Thymus (tissue), 11 donors: ENCODE data around the gene NOP56. TPM values are rescaled to one million over a fixed set of nuclear protein-coding genes. Genes with fewer than 3 reads are reported as not detected.

ENCODE experiments used
- DNase-seq, 9 donors: peaks; one replicate each; pipeline ENCODE4 v3.0.0-alpha.2; 2013; ENCODE audit warnings: low spot score in 9 of 9, low read depth in 6 of 9, missing footprints in 1 of 9
- H3K27ac ChIP-seq, 2 donors: one replicate each; pipeline ENCODE4 v1.5.1; 2013; ENCODE audit warnings: control low read depth in 1 of 2, low read depth in 1 of 2, low read length in 1 of 2, mild to moderate bottlenecking in 1 of 2, moderate library complexity in 1 of 2
- H3K27me3 ChIP-seq, 2 donors: one replicate each; pipeline ENCODE4 v1.5.1; 2013; ENCODE audit warnings: low read length in 1 of 2; ENCODE audit not compliant: control insufficient read depth in 2 of 2, insufficient read depth in 1 of 2
- H3K36me3 ChIP-seq, 2 donors: one replicate each; pipeline ENCODE4 v1.5.1; 2013; ENCODE audit warnings: low read length in 1 of 2, mild to moderate bottlenecking in 1 of 2, moderate library complexity in 1 of 2; ENCODE audit not compliant: control insufficient read depth in 2 of 2, insufficient read depth in 2 of 2
- H3K4me1 ChIP-seq, 2 donors: one replicate each; pipeline ENCODE4 v1.5.1; 2013; ENCODE audit warnings: low read length in 2 of 2; ENCODE audit not compliant: control insufficient read depth in 2 of 2, insufficient read depth in 2 of 2
- H3K4me3 ChIP-seq, 2 donors: one replicate each; pipeline ENCODE4 v1.5.1; 2013; ENCODE audit warnings: low read length in 2 of 2, control low read depth in 1 of 2, mild to moderate bottlenecking in 1 of 2
- H3K9me3 ChIP-seq, 2 donors: one replicate each; pipeline ENCODE4 v1.5.1; 2013; ENCODE audit warnings: low read length in 1 of 2, mild to moderate bottlenecking in 1 of 2; ENCODE audit not compliant: control insufficient read depth in 2 of 2, insufficient read depth in 1 of 2
- WGBS: extraction: QIAGEN DNeasy Blood & Tissue Kit; methylation state at CpG from one replicate; pipeline ENCODE4 v1.1.7; 2013; 5-methylcytosine and 5-hydroxymethylcytosine counted together
- polyA plus RNA-seq: library from polyadenylated mRNA; stranded (reverse); fragments of 200-250 nt; gene quantifications from one replicate; pipeline ENCODE4 v1.2.3, GENCODE V29; 2013
- total RNA-seq: library from RNA; stranded (reverse); fragments of 120-200 nt; gene quantifications from one replicate; pipeline ENCODE4 v1.2.4, GENCODE V29; 2013
- donor health status: healthy.

Gene NOP56
- total and polyA plus RNA-seq, 2 donors, result 152 to 236 TPM

- H3K27ac ChIP-seq, result no peak overlapping the region
- no peak overlapping the region for H3K4me3 ChIP-seq
- WGBS, result 85% methylated on average over 6 of the region's 6 CpGs
- no peaks in the 10 kb centered on the region for H3K27me3 ChIP-seq
- H3K9me3 ChIP-seq, result no peaks in the 10 kb centered on the region
- no peak for DNase-seq
- H3K4me1 ChIP-seq, result no peaks in the 10 kb centered on the region
- no peaks in the 10 kb centered on the region for H3K36me3 ChIP-seq
Observed at GRCh38 chr20:2610941-2611720, 41.3 kb upstream of the NOP56 start.

GRCh38 chr20:2612073-2612472 lies 40.4 kb upstream of the NOP56 start:
- Histone ChIP-seq H3K4me1 (no peaks in the 10 kb centered on the region), H3K27me3 (peaks cover 0 to 4% of the 10 kb centered on the region in 2 donors), H3K9me3 (no peaks in the 10 kb centered on the region), H3K27ac (no peak overlapping the region), H3K36me3 (no peaks in the 10 kb centered on the region), H3K4me3 (no peak overlapping the region)
- DNase-seq, result no peak
- 94% methylated on average over 3 of the region's 3 CpGs for WGBS

GRCh38 chr20:2616634-2617033 lies 35.8 kb upstream of the NOP56 start:
- Histone ChIP-seq H3K4me3 (no peak overlapping the region), H3K36me3 (no peaks in the 10 kb centered on the region), H3K9me3 (no peaks in the 10 kb centered on the region), H3K4me1 (no peaks in the 10 kb centered on the region), H3K27me3 (peaks cover 0 to 8% of the 10 kb centered on the region in 2 donors), H3K27ac (no peak overlapping the region)
- no peak for DNase-seq
- 87% methylated on average over 9 of the region's 9 CpGs for WGBS

GRCh38 chr20:2617099-2617714 lies 35.2 kb upstream of the NOP56 start:
- H3K27ac ChIP-seq, result no peak overlapping the region
- 87% methylated on average over 16 of the region's 16 CpGs for WGBS
- H3K9me3 ChIP-seq, result no peaks in the 10 kb centered on the region
- H3K4me1 ChIP-seq, result no peaks in the 10 kb centered on the region
- no peak for DNase-seq
- H3K27me3 ChIP-seq, result peaks cover 0 to 8% of the 10 kb centered on the region in 2 donors
- no peak overlapping the region for H3K4me3 ChIP-seq
- H3K36me3 ChIP-seq, result no peaks in the 10 kb centered on the region

- DNase-seq, result no peak
- H3K4me1 ChIP-seq, result no peaks in the 10 kb centered on the region
- H3K4me3 ChIP-seq, result no peak overlapping the region
- WGBS, result 89% methylated on average over 6 of the region's 6 CpGs
- H3K36me3 ChIP-seq, result no peaks in the 10 kb centered on the region
- no peak overlapping the region for H3K27ac ChIP-seq
- H3K27me3 ChIP-seq, result peaks cover 0 to 8% of the 10 kb centered on the region in 2 donors
- no peaks in the 10 kb centered on the region for H3K9me3 ChIP-seq
Observed at GRCh38 chr20:2618815-2619214, 33.6 kb upstream of the NOP56 start.

GRCh38 chr20:2619337-2619736 lies 33.1 kb upstream of the NOP56 start:
- no peak for DNase-seq
- no peak overlapping the region for H3K27ac ChIP-seq
- peaks cover 0 to 8% of the 10 kb centered on the region in 2 donors for H3K27me3 ChIP-seq
- H3K4me3 ChIP-seq, result no peak overlapping the region
- H3K9me3 ChIP-seq, result no peaks in the 10 kb centered on the region
- no peaks in the 10 kb centered on the region for H3K4me1 ChIP-seq
- WGBS, result 71% methylated on average over 2 of the region's 2 CpGs
- no peaks in the 10 kb centered on the region for H3K36me3 ChIP-seq

GRCh38 chr20:2619961-2620595 lies 32.4 kb upstream of the NOP56 start:
- Histone ChIP-seq H3K27ac (no peak overlapping the region), H3K4me3 (no peak overlapping the region), H3K36me3 (no peaks in the 10 kb centered on the region), H3K4me1 (no peaks in the 10 kb centered on the region), H3K9me3 (no peaks in the 10 kb centered on the region), H3K27me3 (peaks cover 0 to 8% of the 10 kb centered on the region in 2 donors)
- no peak for DNase-seq
- 95% methylated on average over 3 of the region's 3 CpGs for WGBS

- Histone ChIP-seq H3K27ac (no peak overlapping the region), H3K27me3 (no peaks in the 10 kb centered on the region), H3K4me1 (no peaks in the 10 kb centered on the region), H3K4me3 (no peak overlapping the region), H3K9me3 (no peaks in the 10 kb centered on the region), H3K36me3 (no peaks in the 10 kb centered on the region)
- no peak for DNase-seq
- 84% methylated on average over 4 of the region's 4 CpGs for WGBS
Observed at GRCh38 chr20:2624190-2624589, 28.2 kb upstream of the NOP56 start.

- 97% methylated on average over 2 of the region's 2 CpGs for WGBS
Observed at GRCh38 chr20:2625062-2625461, 27.4 kb upstream of the NOP56 start.

More at GRCh38 chr20:2625062-2625461, 27.4 kb upstream of the NOP56 start:
- Histone ChIP-seq H3K36me3 (no peaks in the 10 kb centered on the region), H3K27me3 (no peaks in the 10 kb centered on the region), H3K4me3 (no peak overlapping the region), H3K27ac (no peak overlapping the region), H3K4me1 (no peaks in the 10 kb centered on the region), H3K9me3 (no peaks in the 10 kb centered on the region)
- no peak for DNase-seq
